Adrenal gland (tissue), 5 donors: ENCODE measurements around the gene FAM163B.

Experiments used
- POLR2A ChIP-seq, 2 donors: fragments of 450-650 bp; IDR thresholded peaks; one replicate each; pipeline ENCODE4 v1.6.1; 2017; ENCODE audit warnings: antibody characterized with exemption in 2 of 2, mild to moderate bottlenecking in 2 of 2, moderate library complexity in 1 of 2
- TF ChIP-seq, protein P1 (sequence below), 6 experiments: fragments of 450-650 bp in 4 of 6; fragments of 200-600 bp in 2 of 6; sonication (generic) in 1 of 6; IDR thresholded peaks; 1 replicate in 5 of 6; 2 replicates in 1 of 6; pipeline versions ENCODE4 v1.5.1 to v1.8.0; 2016 to 2021; ENCODE audit warnings: antibody characterized with exemption in 6 of 6, mild to moderate bottlenecking in 2 of 6, moderate library complexity in 1 of 6
- donor health status: DM: no; HTN: no; CAD: no.

DNA sequence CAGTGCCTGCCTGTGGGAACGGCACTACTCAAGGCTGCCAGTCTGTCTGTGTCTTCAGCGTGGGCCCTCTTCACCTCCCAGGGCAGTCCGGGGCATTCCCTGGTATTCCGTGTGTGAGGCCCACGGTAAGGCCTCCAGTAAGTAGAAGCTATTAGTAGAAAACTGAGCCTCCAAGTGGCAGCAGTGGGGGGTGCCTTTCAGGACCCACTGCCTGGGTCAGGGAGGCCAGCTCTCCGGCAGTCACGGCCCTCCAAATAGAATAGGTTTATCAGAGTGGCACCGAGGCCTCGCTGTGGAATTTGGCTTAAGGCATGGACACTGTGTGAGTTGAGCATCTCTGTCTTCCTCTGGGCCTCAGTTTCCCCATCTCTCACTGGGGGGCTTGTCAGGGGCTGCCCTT, 51.6 kb downstream of the FAM163B start:
- TF ChIP-seq, protein P1, sequence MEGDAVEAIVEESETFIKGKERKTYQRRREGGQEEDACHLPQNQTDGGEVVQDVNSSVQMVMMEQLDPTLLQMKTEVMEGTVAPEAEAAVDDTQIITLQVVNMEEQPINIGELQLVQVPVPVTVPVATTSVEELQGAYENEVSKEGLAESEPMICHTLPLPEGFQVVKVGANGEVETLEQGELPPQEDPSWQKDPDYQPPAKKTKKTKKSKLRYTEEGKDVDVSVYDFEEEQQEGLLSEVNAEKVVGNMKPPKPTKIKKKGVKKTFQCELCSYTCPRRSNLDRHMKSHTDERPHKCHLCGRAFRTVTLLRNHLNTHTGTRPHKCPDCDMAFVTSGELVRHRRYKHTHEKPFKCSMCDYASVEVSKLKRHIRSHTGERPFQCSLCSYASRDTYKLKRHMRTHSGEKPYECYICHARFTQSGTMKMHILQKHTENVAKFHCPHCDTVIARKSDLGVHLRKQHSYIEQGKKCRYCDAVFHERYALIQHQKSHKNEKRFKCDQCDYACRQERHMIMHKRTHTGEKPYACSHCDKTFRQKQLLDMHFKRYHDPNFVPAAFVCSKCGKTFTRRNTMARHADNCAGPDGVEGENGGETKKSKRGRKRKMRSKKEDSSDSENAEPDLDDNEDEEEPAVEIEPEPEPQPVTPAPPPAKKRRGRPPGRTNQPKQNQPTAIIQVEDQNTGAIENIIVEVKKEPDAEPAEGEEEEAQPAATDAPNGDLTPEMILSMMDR (IDR thresholded peaks at IDR 0.05): no peak
- TF ChIP-seq POLR2A (IDR thresholded peaks at IDR 0.05): no peak
